Stomach (tissue), 4 donors: ENCODE measurements around the gene ELMO3.

Source experiments
- CTCF ChIP-seq, 7 experiments: fragments of 450-650 bp in 4 of 7; fragments of 200-600 bp in 3 of 7; sonication (generic) in 3 of 7; IDR thresholded peaks; one replicate each; pipeline ENCODE4 v1.5.1; 2016 to 2019; ENCODE audit warnings: antibody characterized with exemption in 7 of 7, control low read depth in 2 of 7, mild to moderate bottlenecking in 1 of 7
- POLR2A ChIP-seq, 4 donors: fragments of 450-650 bp; IDR thresholded peaks; one replicate each; pipeline ENCODE4 v1.6.1; 2016; ENCODE audit warnings: antibody characterized with exemption in 4 of 4, control low read depth in 2 of 4, mild to moderate bottlenecking in 1 of 4, moderate library complexity in 1 of 4
- POLR2AphosphoS5 ChIP-seq, 3 donors: sonication (generic); formaldehyde crosslinking; IDR thresholded peaks; one replicate each; pipeline ENCODE4 v1.6.1; 2016; ENCODE audit warnings: antibody characterized with exemption in 3 of 3

GRCh38 chr16:67202426-67202825, 3.5 kb downstream of the ELMO3 start:
- TF ChIP-seq CTCF (IDR thresholded peaks at IDR 0.05) (no peak), POLR2AphosphoS5 (IDR thresholded peaks at IDR 0.05) (no peak), POLR2A (IDR thresholded peaks at IDR 0.05) (no peak)
